Stomach (tissue), 9 donors: Measurements from ENCODE around the gene RPS15. TPM values are rescaled to one million over a fixed set of nuclear protein-coding genes. Genes with fewer than 3 reads are reported as not detected.
A peak's percentile ranks its signal among the peaks of the same experiment; 100 is the strongest.

Experiments
- DNase-seq, 2 donors: peaks; one replicate each; pipeline versions ENCODE4 v3.0.0 to v3.0.0-alpha.2; 2013 to 2019
- H3K27ac ChIP-seq, 5 donors: fragments of 200-600 bp in 4 of 5; sonication (generic) in 4 of 5; one replicate each; pipeline ENCODE4 v1.5.1; 2013 to 2019; ENCODE audit warnings: mild to moderate bottlenecking in 1 of 5, moderate library complexity in 1 of 5
- H3K27me3 ChIP-seq, 3 donors: fragments of 200-600 bp; sonication (generic); one replicate each; pipeline ENCODE4 v1.5.1; 2017 to 2019; ENCODE audit warnings: mixed run types in 1 of 3
- H3K36me3 ChIP-seq, 4 donors: fragments of 200-600 bp; sonication (generic); 1 replicate in 3 of 4; 2 replicates in 1 of 4; pipeline ENCODE4 v1.5.1; 2016 to 2019
- H3K4me1 ChIP-seq, 4 donors: fragments of 200-600 bp; sonication (generic); one replicate each; pipeline ENCODE4 v1.5.1; 2016 to 2019
- H3K4me3 ChIP-seq, 4 donors: fragments of 200-600 bp; sonication (generic) in 3 of 4; one replicate each; pipeline ENCODE4 v1.5.1; 2016 to 2019; ENCODE audit warnings: mild to moderate bottlenecking in 1 of 4
- H3K9me3 ChIP-seq, 4 donors: fragments of 200-600 bp; sonication (generic); one replicate each; pipeline ENCODE4 v1.5.1; 2016 to 2019
- EP300 ChIP-seq: sonication (generic); formaldehyde crosslinking; IDR thresholded peaks from one replicate; pipeline ENCODE4 v1.6.1; 2017; ENCODE audit warnings: antibody characterized with exemption
- POLR2A ChIP-seq, 4 donors: fragments of 450-650 bp; IDR thresholded peaks; one replicate each; pipeline ENCODE4 v1.6.1; 2016; ENCODE audit warnings: antibody characterized with exemption in 4 of 4, control low read depth in 2 of 4, mild to moderate bottlenecking in 1 of 4, moderate library complexity in 1 of 4
- POLR2AphosphoS5 ChIP-seq, 3 donors: sonication (generic); formaldehyde crosslinking; IDR thresholded peaks; one replicate each; pipeline ENCODE4 v1.6.1; 2016; ENCODE audit warnings: antibody characterized with exemption in 3 of 3
- WGBS, 5 donors: extraction: QIAGEN DNeasy Blood & Tissue Kit in 3 of 5; methylation state at CpG; one replicate each; pipeline versions ENCODE4 v1.1.5 to v1.1.7; 2013 to 2018; 5-methylcytosine and 5-hydroxymethylcytosine counted together
- intact Hi-C: fragments of 100-400 bp; cut with DNase I; formaldehyde crosslinking; loops from one replicate; pipeline ENCODE4 v1.15.1; 2023; ENCODE audit warnings: low total_unique reads
- polyA plus RNA-seq, 3 donors: library from polyadenylated mRNA; stranded (reverse); fragments of 200-250 nt; gene quantifications; one replicate each; pipeline ENCODE4 v1.2.3, GENCODE V29; 2013
- total RNA-seq, 5 donors: library from RNA; depleted of rRNA; stranded (reverse); fragments of >200 nt; gene quantifications; one replicate each; pipeline versions ENCODE4 v1.1.0 to v1.2.3, GENCODE V29; 2014 to 2016
- TF ChIP-seq, protein P1 (sequence below), 7 experiments: fragments of 450-650 bp in 4 of 7; fragments of 200-600 bp in 3 of 7; sonication (generic) in 3 of 7; IDR thresholded peaks; one replicate each; pipeline ENCODE4 v1.5.1; 2016 to 2019; ENCODE audit warnings: antibody characterized with exemption in 7 of 7, control low read depth in 2 of 7, mild to moderate bottlenecking in 1 of 7
- donor health status: healthy with polysubstance abuse.
- donor health status: Bipolar disorder and iron deficiency.
- donor health status: healthy.

The RPS15 gene
- total and polyA plus RNA-seq, 8 donors: 428 to 4,539 (median 2,187) TPM

DNA sequence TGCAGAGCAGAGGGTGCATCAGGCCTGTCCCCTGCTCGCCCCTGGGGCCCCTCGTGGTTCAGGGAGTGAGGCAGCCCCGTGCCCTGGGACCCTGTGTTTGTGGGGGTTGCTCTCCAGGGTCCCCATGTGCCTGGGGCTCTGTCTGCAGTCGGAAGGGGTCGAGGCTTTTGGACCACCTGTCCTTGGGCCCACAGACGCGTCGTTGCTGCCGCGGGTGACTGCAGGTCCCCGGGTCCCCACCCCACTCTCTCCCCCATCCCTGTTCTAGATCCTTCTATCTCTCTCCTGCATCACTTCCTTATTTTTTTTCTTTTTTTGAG lies 50.0 kb downstream of the RPS15 start:
- Histone ChIP-seq H3K27me3 (peaks cover 0 to 23% (median 6%) of the 10 kb centered on the region in 3 donors), H3K4me1 (peaks cover 18 to 26% (median 23%) of the 10 kb centered on the region in 4 donors), H3K27ac (no peak overlapping the region), H3K9me3 (no peaks in the 10 kb centered on the region), H3K4me3 (no peak overlapping the region), H3K36me3 (no peaks in the 10 kb centered on the region)
- intact Hi-C loops: no loop called here
- TF ChIP-seq, protein P1, sequence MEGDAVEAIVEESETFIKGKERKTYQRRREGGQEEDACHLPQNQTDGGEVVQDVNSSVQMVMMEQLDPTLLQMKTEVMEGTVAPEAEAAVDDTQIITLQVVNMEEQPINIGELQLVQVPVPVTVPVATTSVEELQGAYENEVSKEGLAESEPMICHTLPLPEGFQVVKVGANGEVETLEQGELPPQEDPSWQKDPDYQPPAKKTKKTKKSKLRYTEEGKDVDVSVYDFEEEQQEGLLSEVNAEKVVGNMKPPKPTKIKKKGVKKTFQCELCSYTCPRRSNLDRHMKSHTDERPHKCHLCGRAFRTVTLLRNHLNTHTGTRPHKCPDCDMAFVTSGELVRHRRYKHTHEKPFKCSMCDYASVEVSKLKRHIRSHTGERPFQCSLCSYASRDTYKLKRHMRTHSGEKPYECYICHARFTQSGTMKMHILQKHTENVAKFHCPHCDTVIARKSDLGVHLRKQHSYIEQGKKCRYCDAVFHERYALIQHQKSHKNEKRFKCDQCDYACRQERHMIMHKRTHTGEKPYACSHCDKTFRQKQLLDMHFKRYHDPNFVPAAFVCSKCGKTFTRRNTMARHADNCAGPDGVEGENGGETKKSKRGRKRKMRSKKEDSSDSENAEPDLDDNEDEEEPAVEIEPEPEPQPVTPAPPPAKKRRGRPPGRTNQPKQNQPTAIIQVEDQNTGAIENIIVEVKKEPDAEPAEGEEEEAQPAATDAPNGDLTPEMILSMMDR (IDR thresholded peaks at IDR 0.05): no peak
- TF ChIP-seq POLR2A (IDR thresholded peaks at IDR 0.05) (no peak), EP300 (no peak), POLR2AphosphoS5 (IDR thresholded peaks at IDR 0.05) (no peak)
- 89 to 92% (median 91%) methylated on average over 7 to 11 of the region's 11 CpGs for WGBS, 5 donors
- DNase-seq: no peak

DNA sequence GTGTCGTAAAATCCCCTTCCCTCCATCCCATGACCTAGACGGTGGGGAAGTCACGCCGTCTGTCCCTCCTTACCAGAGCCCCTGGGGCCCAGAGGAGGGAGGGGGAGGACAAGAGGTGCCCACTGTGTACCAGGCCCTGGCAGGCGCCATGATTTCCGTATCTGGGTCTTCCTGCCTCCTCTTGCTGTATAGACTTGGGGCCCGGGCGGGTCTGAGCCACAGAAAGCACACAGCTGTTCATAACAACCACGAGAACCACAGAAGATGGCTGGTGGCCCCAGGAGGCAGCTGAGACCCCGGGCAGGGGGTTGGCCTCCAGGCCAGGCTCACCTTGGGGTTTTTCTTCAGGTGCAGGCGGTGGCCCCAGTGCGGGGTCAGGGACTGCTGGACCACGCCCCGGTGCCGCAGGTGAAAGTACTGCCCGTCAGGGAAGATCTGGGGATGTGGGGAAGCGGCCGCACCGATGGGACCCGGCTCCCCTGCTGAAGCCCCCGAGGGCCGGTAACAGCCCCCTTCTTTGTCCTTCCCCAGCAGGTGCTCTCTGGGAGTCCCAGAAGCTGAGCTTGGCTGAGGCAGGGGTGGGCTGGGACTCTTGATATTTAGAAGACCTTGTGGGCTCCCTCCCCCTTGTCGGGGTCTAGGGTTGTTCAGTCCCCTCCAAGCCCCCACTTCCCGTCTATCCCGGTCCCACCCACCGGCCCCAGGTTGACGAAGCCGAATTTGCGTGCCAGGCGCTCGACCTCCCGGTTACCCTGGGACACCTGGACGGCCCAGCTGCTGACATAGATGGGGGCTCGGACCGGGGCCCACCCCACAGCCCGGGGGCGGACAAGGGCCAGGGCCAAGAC lies 51.5 kb downstream of the RPS15 start:
- intact Hi-C loops: no loop called here
- Histone ChIP-seq H3K4me1 (peaks cover 18 to 26% (median 23%) of the 10 kb centered on the region in 4 donors), H3K36me3 (no peaks in the 10 kb centered on the region), H3K9me3 (no peaks in the 10 kb centered on the region), H3K27ac (peak overlapping the region; percentile 74 to 89 (median 79)), H3K4me3 (peak overlapping the region; percentile 50 to 75 (median 53)), H3K27me3 (peaks cover 0 to 25% (median 6%) of the 10 kb centered on the region in 3 donors)
- DNase-seq: peak in 1 of 2 donors; percentile 47
- TF ChIP-seq, protein P1 (IDR thresholded peaks at IDR 0.05): no peak
- TF ChIP-seq POLR2AphosphoS5 (IDR thresholded peaks at IDR 0.05) (no peak), EP300 (no peak), POLR2A (IDR thresholded peaks at IDR 0.05) (no peak)
- WGBS, 5 donors: 19 to 64% (median 23%) methylated on average over 7 to 37 of the region's 37 CpGs

Other genes starting within 250 kb of the RPS15 start
- gene STK11, start 232.6 kb upstream of the RPS15 start, total RNA-seq: 100 to 1,000 TPM in 1 of 5 donors, 10 to 100 TPM in 4; 55.1 to 368 (median 82.3) TPM
- 10 to 100 TPM; 43.1 to 65.3 (median 48.8) TPM for gene STK11, start 232.6 kb upstream of the RPS15 start, polyA plus RNA-seq
- 1 to 10 TPM in 2 of 5 donors, not detected in 3; 1.3 to 8.9 TPM for gene CBARP, start 200.4 kb upstream of the RPS15 start, total RNA-seq
- gene CBARP, start 200.4 kb upstream of the RPS15 start, polyA plus RNA-seq: under 1 TPM in 2 of 3 donors, not detected in 1; 0.19 to 0.28 TPM
- 100 to 1,000 TPM in 2 of 5 donors, 10 to 100 TPM in 3; 26.4 to 905 (median 37.9) TPM for gene ATP5F1D, start 196.6 kb upstream of the RPS15 start, total RNA-seq
- 100 to 1,000 TPM; 355 to 508 (median 358) TPM for gene ATP5F1D, start 196.6 kb upstream of the RPS15 start, polyA plus RNA-seq
- gene MIDN, start 189.8 kb upstream of the RPS15 start, total RNA-seq: 100 to 1,000 TPM in 1 of 5 donors, 10 to 100 TPM in 4; 31.6 to 118 (median 54.6) TPM
- gene MIDN, start 189.8 kb upstream of the RPS15 start, polyA plus RNA-seq: 10 to 100 TPM; 17.0 to 29.2 (median 21.0) TPM
- 100 to 1,000 TPM; 250 to 520 (median 327) TPM for gene CIRBP, start 169.1 kb upstream of the RPS15 start, total RNA-seq
- gene CIRBP, start 169.1 kb upstream of the RPS15 start, polyA plus RNA-seq: 100 to 1,000 TPM; 307 to 686 (median 385) TPM
- gene FAM174C, start 162.9 kb upstream of the RPS15 start, total RNA-seq: 100 to 1,000 TPM in 2 of 5 donors, 10 to 100 TPM in 2, 1 to 10 TPM in 1; 6.2 to 240 (median 23.7) TPM
- 100 to 1,000 TPM in 1 of 3 donors, 10 to 100 TPM in 2; 75.8 to 102 (median 80.3) TPM for gene FAM174C, start 162.9 kb upstream of the RPS15 start, polyA plus RNA-seq
- 10 to 100 TPM in 1 of 5 donors, under 1 TPM in 1, not detected in 3; 0.55 to 21.1 TPM for gene EFNA2, start 152.5 kb upstream of the RPS15 start, total RNA-seq
- under 1 TPM in 1 of 3 donors, not detected in 2; 0.15 TPM for gene EFNA2, start 152.5 kb upstream of the RPS15 start, polyA plus RNA-seq
- gene NDUFS7, start 54.5 kb upstream of the RPS15 start, total RNA-seq: 100 to 1,000 TPM in 3 of 5 donors, 10 to 100 TPM in 2; 31.6 to 217 (median 102) TPM
- gene NDUFS7, start 54.5 kb upstream of the RPS15 start, polyA plus RNA-seq: 100 to 1,000 TPM; 107 to 169 (median 138) TPM
- gene GAMT, start 36.9 kb upstream of the RPS15 start, total RNA-seq: 10 to 100 TPM in 1 of 5 donors, 1 to 10 TPM in 2, not detected in 2; 2.6 to 15.6 (median 4.5) TPM
- 100 to 1,000 TPM in 1 of 3 donors, 10 to 100 TPM in 2; 26.8 to 102 (median 55.3) TPM for gene GAMT, start 36.9 kb upstream of the RPS15 start, polyA plus RNA-seq
- gene DAZAP1, start 30.8 kb upstream of the RPS15 start, total RNA-seq: 100 to 1,000 TPM in 1 of 5 donors, 10 to 100 TPM in 4; 21.4 to 124 (median 42.5) TPM
- gene DAZAP1, start 30.8 kb upstream of the RPS15 start, polyA plus RNA-seq: 10 to 100 TPM; 55.9 to 68.1 (median 63.4) TPM
- 1 to 10 TPM in 2 of 5 donors, under 1 TPM in 2, not detected in 1; 0.58 to 3.5 (median 2.0) TPM for gene APC2, start 11.7 kb downstream of the RPS15 start, total RNA-seq
- gene APC2, start 11.7 kb downstream of the RPS15 start, polyA plus RNA-seq: under 1 TPM; 0.10 to 0.31 (median 0.15) TPM
- 10 to 100 TPM in 4 of 5 donors, 1 to 10 TPM in 1; 5.4 to 84.3 (median 21.3) TPM for gene C19orf25, start 40.8 kb downstream of the RPS15 start, total RNA-seq
- 10 to 100 TPM; 25.4 to 34.9 (median 32.7) TPM for gene C19orf25, start 40.8 kb downstream of the RPS15 start, polyA plus RNA-seq
- gene PCSK4, start 52.0 kb downstream of the RPS15 start, total RNA-seq: 10 to 100 TPM in 2 of 5 donors, 1 to 10 TPM in 1, not detected in 2; 1.7 to 26.8 (median 19.7) TPM
- gene PCSK4, start 52.0 kb downstream of the RPS15 start, polyA plus RNA-seq: 1 to 10 TPM; 2.7 to 5.0 (median 3.2) TPM
- gene REEP6, start 52.8 kb downstream of the RPS15 start, total RNA-seq: 10 to 100 TPM in 1 of 5 donors, 1 to 10 TPM in 1, not detected in 3; 3.7 to 24.3 TPM
- gene REEP6, start 52.8 kb downstream of the RPS15 start, polyA plus RNA-seq: 10 to 100 TPM in 1 of 3 donors, 1 to 10 TPM in 2; 3.5 to 10.1 (median 6.1) TPM
- 10 to 100 TPM in 1 of 5 donors, 1 to 10 TPM in 2, not detected in 2; 1.7 to 29.5 (median 1.8) TPM for gene ADAMTSL5, start 74.6 kb downstream of the RPS15 start, total RNA-seq
- gene ADAMTSL5, start 74.6 kb downstream of the RPS15 start, polyA plus RNA-seq: 1 to 10 TPM; 1.1 to 5.6 (median 1.4) TPM
- not detected for gene PLK5, start 85.7 kb downstream of the RPS15 start, total RNA-seq
- gene PLK5, start 85.7 kb downstream of the RPS15 start, polyA plus RNA-seq: under 1 TPM in 2 of 3 donors, not detected in 1; 0.12 to 0.80 TPM
- 10 to 100 TPM in 3 of 5 donors, 1 to 10 TPM in 2; 9.4 to 90.4 (median 20.1) TPM for gene MEX3D, start 129.9 kb downstream of the RPS15 start, total RNA-seq
- 10 to 100 TPM in 1 of 3 donors, 1 to 10 TPM in 2; 4.9 to 11.8 (median 7.8) TPM for gene MEX3D, start 129.9 kb downstream of the RPS15 start, polyA plus RNA-seq
- gene MBD3, start 154.5 kb downstream of the RPS15 start, total RNA-seq: 100 to 1,000 TPM in 1 of 5 donors, 10 to 100 TPM in 4; 39.8 to 154 (median 46.2) TPM
- gene MBD3, start 154.5 kb downstream of the RPS15 start, polyA plus RNA-seq: 100 to 1,000 TPM in 1 of 3 donors, 10 to 100 TPM in 2; 53.2 to 107 (median 61.6) TPM
- gene UQCR11, start 167.1 kb downstream of the RPS15 start, total RNA-seq: 100 to 1,000 TPM in 3 of 5 donors, 10 to 100 TPM in 2; 32.2 to 659 (median 151) TPM
- 100 to 1,000 TPM; 140 to 217 (median 191) TPM for gene UQCR11, start 167.1 kb downstream of the RPS15 start, polyA plus RNA-seq
- 10 to 100 TPM; 12.8 to 90.2 (median 34.8) TPM for gene TCF3, start 214.2 kb downstream of the RPS15 start, total RNA-seq
- gene TCF3, start 214.2 kb downstream of the RPS15 start, polyA plus RNA-seq: 10 to 100 TPM; 30.2 to 34.6 (median 33.7) TPM